Measurements from ENCODE around the gene AMPD3. TPM values are rescaled to one million over a fixed set of nuclear protein-coding genes. Genes with fewer than 3 reads are reported as not detected.

The AMPD3 gene
- total RNA-seq, 1 experiment from 2014 or later: 17.4 TPM

DNA sequence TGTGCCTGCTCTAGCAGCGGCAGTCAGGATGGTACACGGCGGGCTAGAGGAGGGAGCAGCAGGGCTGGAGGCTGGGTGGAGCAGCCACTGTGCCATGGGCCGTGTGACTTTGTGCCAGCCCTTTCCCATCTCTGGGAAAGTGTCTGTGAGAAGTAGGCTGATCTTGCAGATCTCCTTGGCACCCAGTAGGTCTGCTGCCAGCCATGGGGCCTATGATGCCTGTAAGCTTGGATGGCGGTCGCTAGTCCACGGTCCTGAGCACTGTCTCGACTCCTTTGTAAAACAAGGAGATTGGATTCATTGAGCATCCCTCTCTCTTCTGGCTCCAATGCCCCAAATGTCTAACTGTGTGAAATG lies 22.6 kb downstream of the AMPD3 start:
- no peak overlapping the region for H3K27ac ChIP-seq
- H3K4me3 ChIP-seq: no peak overlapping the region
- ChIA-PET CTCF (no interaction called here), POLR2A (ENCODE audit: unreplicated experiment) (no interaction called here)
- no peaks in the 10 kb centered on the region for H3K9me3 ChIP-seq (ENCODE audit: insufficient read depth, low read depth)
- H3K4me1 ChIP-seq (replicated peaks; ENCODE audit: insufficient read depth): no peaks in the 10 kb centered on the region
- intact Hi-C loops (cut with micrococcal nuclease; ENCODE audit: unreplicated experiment): no loop called here
- H3K4me2 ChIP-seq: no peak overlapping the region
- no peaks in the 10 kb centered on the region for H3F3A ChIP-seq (ENCODE audit: insufficient read depth, low read depth)
- no peaks in the 10 kb centered on the region for H4K20me1 ChIP-seq (ENCODE audit: insufficient read depth)
- DNase-seq: no peak
- no peak overlapping the region for H2AFZ ChIP-seq
- H3K79me2 ChIP-seq (ENCODE audit: low read depth): no peaks in the 10 kb centered on the region
- no peaks in the 10 kb centered on the region for H3K9me2 ChIP-seq (ENCODE audit: insufficient read depth)
- H3K36me3 ChIP-seq (ENCODE audit: low read depth): no peaks in the 10 kb centered on the region
- TF ChIP-seq CTCF (conservative IDR thresholded peaks at IDR 0.05) (no peak), EZH2 (IDR thresholded peaks at IDR 0.05; ENCODE audit: low read depth) (no peak)
- BruUV-seq (replicated peaks): no TSS peak
- no peaks in the 10 kb centered on the region for H3K27me3 ChIP-seq (ENCODE audit: insufficient read depth, low read depth)

DNA sequence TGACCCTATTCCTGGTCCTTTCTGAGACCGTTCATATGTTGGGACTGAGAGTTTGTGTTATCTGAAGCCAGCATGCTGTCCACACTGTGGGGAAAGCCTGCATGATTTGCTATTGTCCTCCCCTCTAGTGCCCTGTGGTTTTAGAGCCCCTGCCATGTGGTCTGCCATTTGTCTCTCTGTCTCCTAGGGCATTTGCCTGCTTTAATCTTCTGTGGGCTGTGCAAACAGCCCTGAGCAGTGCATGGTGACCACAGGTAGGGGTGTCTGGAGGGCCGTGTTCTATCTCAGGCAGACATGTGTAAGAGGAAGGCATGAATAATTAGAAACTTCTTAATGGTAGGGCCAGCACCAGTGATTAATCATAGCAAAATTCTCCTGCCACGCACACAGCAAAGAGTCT lies 23.0 kb downstream of the AMPD3 start:
- Histone ChIP-seq H3K79me2 (ENCODE audit: low read depth) (no peaks in the 10 kb centered on the region), H3K27ac (no peak overlapping the region), H3K9me2 (ENCODE audit: insufficient read depth) (no peaks in the 10 kb centered on the region), H3K4me2 (no peak overlapping the region), H2AFZ (no peak overlapping the region), H3K9me3 (ENCODE audit: insufficient read depth, low read depth) (no peaks in the 10 kb centered on the region), H4K20me1 (ENCODE audit: insufficient read depth) (no peaks in the 10 kb centered on the region), H3K4me3 (no peak overlapping the region), H3K36me3 (ENCODE audit: low read depth) (no peaks in the 10 kb centered on the region), H3K4me1 (replicated peaks; ENCODE audit: insufficient read depth) (no peaks in the 10 kb centered on the region), H3K27me3 (ENCODE audit: insufficient read depth, low read depth) (no peaks in the 10 kb centered on the region), H3F3A (ENCODE audit: insufficient read depth, low read depth) (no peaks in the 10 kb centered on the region)
- no TSS peak for BruUV-seq (replicated peaks)
- ChIA-PET POLR2A (ENCODE audit: unreplicated experiment) (no interaction called here), CTCF (no interaction called here)
- intact Hi-C loops (cut with micrococcal nuclease; ENCODE audit: unreplicated experiment): no loop called here
- DNase-seq: no peak
- no peak for TF ChIP-seq EZH2 (IDR thresholded peaks at IDR 0.05; ENCODE audit: low read depth)
- no peak for TF ChIP-seq CTCF (conservative IDR thresholded peaks at IDR 0.05)

DNA sequence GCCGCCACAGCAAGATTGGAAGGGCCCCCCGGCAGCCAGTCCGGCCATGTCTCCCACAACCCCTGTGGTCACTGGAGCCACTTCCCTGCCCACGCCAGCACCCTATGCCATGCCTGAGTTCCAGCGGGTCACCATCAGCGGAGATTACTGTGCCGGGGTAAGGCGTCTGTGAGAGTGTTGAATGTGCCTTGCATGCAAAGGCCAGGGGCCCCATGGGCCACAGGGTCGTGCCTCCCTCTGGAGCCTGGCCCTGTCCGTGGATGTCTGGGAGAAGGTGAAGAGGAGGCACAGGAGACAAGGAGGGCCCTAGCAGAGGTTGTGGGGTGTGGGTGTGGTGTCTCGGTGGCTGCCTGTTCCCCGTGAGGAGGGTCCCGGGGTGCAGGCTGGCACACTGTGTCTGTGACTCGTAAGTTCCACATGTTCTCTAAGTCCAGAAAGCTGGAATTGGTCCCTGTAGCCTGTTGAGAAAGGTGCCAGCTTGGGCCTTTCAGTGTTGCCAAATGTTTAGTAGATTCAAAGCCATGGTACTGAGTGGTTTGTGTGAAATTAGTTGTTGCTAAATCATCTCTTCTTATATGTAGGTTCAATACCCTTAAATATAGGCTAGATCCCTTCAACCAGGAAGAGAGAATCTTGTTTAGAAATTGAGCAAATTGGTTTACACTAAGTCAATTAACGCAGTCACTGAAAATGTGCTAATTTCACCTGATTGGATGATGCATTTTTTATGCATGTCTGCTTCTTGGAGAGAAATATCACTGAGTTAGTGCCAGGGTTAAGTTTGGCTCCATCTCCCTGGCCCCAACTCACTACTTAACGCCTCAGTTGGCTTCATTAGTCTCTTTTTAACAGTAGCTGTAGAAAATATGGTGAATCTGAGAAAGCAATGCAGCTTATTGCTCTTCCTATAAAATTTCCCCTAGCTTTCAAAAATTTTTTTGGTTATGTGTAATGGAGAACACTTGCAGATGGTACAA lies 23.8 kb downstream of the AMPD3 start:
- intact Hi-C loops (cut with micrococcal nuclease; ENCODE audit: unreplicated experiment): no loop called here
- H3K36me3 ChIP-seq (ENCODE audit: low read depth): no peaks in the 10 kb centered on the region
- TF ChIP-seq EZH2 (IDR thresholded peaks at IDR 0.05; ENCODE audit: low read depth): no peak
- no peak for TF ChIP-seq CTCF (conservative IDR thresholded peaks at IDR 0.05)
- no peaks in the 10 kb centered on the region for H3K9me3 ChIP-seq (ENCODE audit: insufficient read depth, low read depth)
- no peak overlapping the region for H3K4me2 ChIP-seq
- ChIA-PET POLR2A (ENCODE audit: unreplicated experiment) (interaction anchor here (0.6 kb wide), 1 partner anchor 16 kb away, joined by 8 read pairs; no protein-coding TSS in a partner anchor), CTCF (no interaction called here)
- H4K20me1 ChIP-seq (ENCODE audit: insufficient read depth): no peaks in the 10 kb centered on the region
- H3K4me1 ChIP-seq (replicated peaks; ENCODE audit: insufficient read depth): no peaks in the 10 kb centered on the region
- H3K27me3 ChIP-seq (ENCODE audit: insufficient read depth, low read depth): no peaks in the 10 kb centered on the region
- no peaks in the 10 kb centered on the region for H3K79me2 ChIP-seq (ENCODE audit: low read depth)
- no TSS peak for BruUV-seq (replicated peaks)
- H3F3A ChIP-seq (ENCODE audit: insufficient read depth, low read depth): no peaks in the 10 kb centered on the region
- H3K9me2 ChIP-seq (ENCODE audit: insufficient read depth): no peaks in the 10 kb centered on the region
- H2AFZ ChIP-seq: no peak overlapping the region
- DNase-seq: no peak
- H3K27ac ChIP-seq: no peak overlapping the region
- H3K4me3 ChIP-seq: no peak overlapping the region
